NB4 (cell line): Measurements from ENCODE around the gene SLC16A10.

Source experiments
- POLR2A ChIP-seq: IDR thresholded peaks from 2 replicates; pipeline ENCODE4 v1.6.1; 2011; ENCODE audit warnings: mild to moderate bottlenecking; ENCODE audit not compliant: insufficient read length; ENCODE audit errors: extremely low read depth
- TF ChIP-seq, protein P1 (sequence below): IDR thresholded peaks from one replicate; pipeline ENCODE4 v1.5.1; 2012; ENCODE audit warnings: low read depth, low read length

GRCh38 chr6:111220383-111221031, 133.2 kb downstream of the SLC16A10 start:
- TF ChIP-seq, protein P1, sequence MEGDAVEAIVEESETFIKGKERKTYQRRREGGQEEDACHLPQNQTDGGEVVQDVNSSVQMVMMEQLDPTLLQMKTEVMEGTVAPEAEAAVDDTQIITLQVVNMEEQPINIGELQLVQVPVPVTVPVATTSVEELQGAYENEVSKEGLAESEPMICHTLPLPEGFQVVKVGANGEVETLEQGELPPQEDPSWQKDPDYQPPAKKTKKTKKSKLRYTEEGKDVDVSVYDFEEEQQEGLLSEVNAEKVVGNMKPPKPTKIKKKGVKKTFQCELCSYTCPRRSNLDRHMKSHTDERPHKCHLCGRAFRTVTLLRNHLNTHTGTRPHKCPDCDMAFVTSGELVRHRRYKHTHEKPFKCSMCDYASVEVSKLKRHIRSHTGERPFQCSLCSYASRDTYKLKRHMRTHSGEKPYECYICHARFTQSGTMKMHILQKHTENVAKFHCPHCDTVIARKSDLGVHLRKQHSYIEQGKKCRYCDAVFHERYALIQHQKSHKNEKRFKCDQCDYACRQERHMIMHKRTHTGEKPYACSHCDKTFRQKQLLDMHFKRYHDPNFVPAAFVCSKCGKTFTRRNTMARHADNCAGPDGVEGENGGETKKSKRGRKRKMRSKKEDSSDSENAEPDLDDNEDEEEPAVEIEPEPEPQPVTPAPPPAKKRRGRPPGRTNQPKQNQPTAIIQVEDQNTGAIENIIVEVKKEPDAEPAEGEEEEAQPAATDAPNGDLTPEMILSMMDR, result no peak
- TF ChIP-seq POLR2A, result no peak
